CD8-positive, alpha-beta memory T cell (primary cell): Measurements from ENCODE around the gene LAMA3. TPM values are rescaled to one million over a fixed set of nuclear protein-coding genes. Genes with fewer than 3 reads are reported as not detected.
"Not testable (repeated sequence)": the region's sequence is repeated elsewhere in the genome, so short reads cannot be mapped to it uniquely, and the experiment has no call there.

Experiments used
- CTCF ChIA-PET: fragments of 350-600 bp; sonication (Branson Sonifier 250); formaldehyde crosslinking; loops from one replicate; lab custom pipeline; 2021; ENCODE audit warnings: antibody characterized with exemption; lab: Charles Lee
- POLR2A ChIA-PET: fragments of 350-600 bp; sonication (Branson Sonifier 250); formaldehyde crosslinking; loops from one replicate; lab custom pipeline; 2021; ENCODE audit warnings: antibody characterized with exemption; lab: Charles Lee
- DNase-seq, 5 donors: peaks; one replicate each; pipeline versions ENCODE4 v3.0.0 to v3.0.0-alpha.2; 2020 to 2022; ENCODE audit warnings: mixed read lengths in 1 of 5
- H3K27ac ChIP-seq: one replicate; pipeline ENCODE4 v1.7.0; 2013; ENCODE audit warnings: low read depth, mild to moderate bottlenecking, low read length, moderate library complexity
- H3K27me3 ChIP-seq: 2 replicates; pipeline ENCODE4 v1.7.0; 2013; ENCODE audit warnings: low read length, mild to moderate bottlenecking; ENCODE audit not compliant: insufficient read depth, poor library complexity, severe bottlenecking
- H3K36me3 ChIP-seq: 2 replicates; pipeline ENCODE4 v1.7.0; 2013; ENCODE audit warnings: mild to moderate bottlenecking, low read length, moderate library complexity; ENCODE audit not compliant: insufficient read depth
- H3K4me1 ChIP-seq: 2 replicates; pipeline ENCODE4 v1.7.0; 2013; ENCODE audit warnings: mild to moderate bottlenecking, low read length, moderate library complexity; ENCODE audit not compliant: insufficient read depth
- H3K4me3 ChIP-seq: 2 replicates; pipeline ENCODE4 v1.7.0; 2013; ENCODE audit warnings: mild to moderate bottlenecking, low read length
- H3K9me3 ChIP-seq: 2 replicates; pipeline ENCODE4 v1.7.0; 2013; ENCODE audit warnings: mild to moderate bottlenecking, low read length
- H3K27ac Mint-ChIP-seq, 8 donors: one replicate each; pipeline ENCODE4 v1.8.0; 2020 to 2021; ENCODE audit warnings: mixed read lengths in 8 of 8, mild to moderate bottlenecking in 6 of 8, inconsistent platforms in 3 of 8, moderate library complexity in 3 of 8
- H3K27me3 Mint-ChIP-seq, 2 donors: one replicate each; pipeline ENCODE4 v1.8.0; 2020 to 2021; ENCODE audit warnings: mixed read lengths in 2 of 2, mild to moderate bottlenecking in 1 of 2, moderate library complexity in 1 of 2
- H3K36me3 Mint-ChIP-seq, 3 donors: one replicate each; pipeline ENCODE4 v1.8.0; 2020 to 2021; ENCODE audit warnings: mixed read lengths in 3 of 3, inconsistent platforms in 1 of 3, mild to moderate bottlenecking in 1 of 3
- H3K4me1 Mint-ChIP-seq, 3 donors: one replicate each; pipeline ENCODE4 v1.8.0; 2020 to 2021; ENCODE audit warnings: mixed read lengths in 3 of 3, inconsistent platforms in 1 of 3, mild to moderate bottlenecking in 1 of 3
- H3K4me3 Mint-ChIP-seq, 7 donors: one replicate each; pipeline ENCODE4 v1.8.0; 2020 to 2021; ENCODE audit warnings: mixed read lengths in 7 of 7, mild to moderate bottlenecking in 6 of 7, moderate library complexity in 4 of 7, inconsistent platforms in 2 of 7
- H3K9me3 Mint-ChIP-seq, 5 donors: one replicate each; pipeline ENCODE4 v1.8.0; 2020 to 2022; ENCODE audit warnings: mixed read lengths in 5 of 5, mild to moderate bottlenecking in 3 of 5, moderate library complexity in 2 of 5, inconsistent platforms in 1 of 5
- polyA plus RNA-seq: library from polyadenylated mRNA; unstranded; fragments of 300-500 nt; fragmentation: Illumina TruSeq; gene quantifications from one replicate; pipeline ENCODE4 v1.2.3, GENCODE V29; 2021
- total RNA-seq, 2 experiments: library from RNA; stranded (reverse); gene quantifications; one replicate each; pipeline ENCODE4 v1.2.3, GENCODE V29; 2021

Gene LAMA3
- total and polyA plus RNA-seq, 3 experiments from 2014 or later = 0.47 TPM; not detected in 2

- ChIA-PET CTCF (no interaction called here), POLR2A (no interaction called here)
- Histone ChIP-seq H3K27me3 (no peaks in the 10 kb centered on the region), H3K4me3 (no peak overlapping the region), H3K4me1 (no peaks in the 10 kb centered on the region), H3K36me3 (no peaks in the 10 kb centered on the region), H3K9me3 (no peaks in the 10 kb centered on the region), H3K27ac (no peak overlapping the region)
- DNase-seq = no peak
- Mint-ChIP-seq H3K27me3 (peaks cover 14 to 21% of the 10 kb centered on the region in 2 donors), H3K27ac (no peak overlapping the region), H3K36me3 (no peaks in the 10 kb centered on the region), H3K9me3 (no peaks in the 10 kb centered on the region), H3K4me3 (no peak overlapping the region), H3K4me1 (no peaks in the 10 kb centered on the region)
These were observed 41.6 kb downstream of the LAMA3 start for GRCh38 chr18:23730857-23731256.

- peaks cover 14 to 25% of the 10 kb centered on the region in 2 donors for H3K27me3 Mint-ChIP-seq
- Histone ChIP-seq H3K4me3 (no peak overlapping the region), H3K36me3 (no peaks in the 10 kb centered on the region), H3K4me1 (no peaks in the 10 kb centered on the region), H3K9me3 (no peaks in the 10 kb centered on the region), H3K27ac (no peak overlapping the region), H3K27me3 (no peaks in the 10 kb centered on the region)
- no peak for DNase-seq
- H3K4me3 Mint-ChIP-seq = no peak overlapping the region
- ChIA-PET CTCF (no interaction called here), POLR2A (no interaction called here)
- no peaks in the 10 kb centered on the region for H3K4me1 Mint-ChIP-seq
- no peak overlapping the region for H3K27ac Mint-ChIP-seq
- no peaks in the 10 kb centered on the region for H3K9me3 Mint-ChIP-seq
- H3K36me3 Mint-ChIP-seq = no peaks in the 10 kb centered on the region
These were observed 42.6 kb downstream of the LAMA3 start for GRCh38 chr18:23731861-23732260.

- Mint-ChIP-seq H3K27me3 (peaks cover 16 to 31% of the 10 kb centered on the region in 2 donors), H3K4me3 (no peak overlapping the region), H3K4me1 (no peaks in the 10 kb centered on the region), H3K27ac (no peak overlapping the region), H3K9me3 (no peaks in the 10 kb centered on the region), H3K36me3 (no peaks in the 10 kb centered on the region)
- H3K27me3 ChIP-seq = no peaks in the 10 kb centered on the region
- H3K36me3 ChIP-seq = no peaks in the 10 kb centered on the region
- H3K4me1 ChIP-seq = no peaks in the 10 kb centered on the region
- DNase-seq = no peak
- H3K27ac ChIP-seq = no peak overlapping the region
- no peaks in the 10 kb centered on the region for H3K9me3 ChIP-seq
- POLR2A ChIA-PET = no interaction called here
- CTCF ChIA-PET = no interaction called here
- H3K4me3 ChIP-seq = no peak overlapping the region
These were observed 43.2 kb downstream of the LAMA3 start for GRCh38 chr18:23732439-23732838.

- not testable (repeated sequence) for H3K27me3 ChIP-seq, H3K4me1 Mint-ChIP-seq
These were observed 44.0 kb downstream of the LAMA3 start for GRCh38 chr18:23733265-23733664.

GRCh38 chr18:23733895-23734294, 44.6 kb downstream of the LAMA3 start:
- Mint-ChIP-seq H3K27me3 (peaks cover 15 to 44% of the 10 kb centered on the region in 2 donors), H3K9me3 (no peaks in the 10 kb centered on the region), H3K27ac (no peak overlapping the region), H3K4me1 (peaks cover 7 to 13% (median 9%) of the 10 kb centered on the region in 3 donors), H3K4me3 (no peak overlapping the region), H3K36me3 (no peaks in the 10 kb centered on the region)
- CTCF ChIA-PET = no interaction called here
- Histone ChIP-seq H3K4me3 (no peak overlapping the region), H3K36me3 (no peaks in the 10 kb centered on the region), H3K27me3 (no peaks in the 10 kb centered on the region), H3K27ac (no peak overlapping the region), H3K9me3 (no peaks in the 10 kb centered on the region), H3K4me1 (peaks cover 11% of the 10 kb centered on the region)
- no peak for DNase-seq
- POLR2A ChIA-PET = no interaction called here

More at GRCh38 chr18:23733265-23733664, 44.0 kb downstream of the LAMA3 start:
- H3K27ac Mint-ChIP-seq, H3K4me1 ChIP-seq, H3K9me3 ChIP-seq, H3K27ac ChIP-seq, H3K36me3 ChIP-seq, H3K9me3 Mint-ChIP-seq, CTCF ChIA-PET, DNase-seq, POLR2A ChIA-PET, H3K4me3 ChIP-seq, H3K4me3 Mint-ChIP-seq, H3K36me3 Mint-ChIP-seq: not testable (repeated sequence)
- H3K27me3 Mint-ChIP-seq = peaks cover 19 to 39% of the 10 kb centered on the region in 2 donors

- Mint-ChIP-seq H3K27ac (no peak overlapping the region), H3K4me3 (no peak overlapping the region), H3K36me3 (no peaks in the 10 kb centered on the region), H3K9me3 (no peaks in the 10 kb centered on the region), H3K27me3 (peaks cover 13 to 48% of the 10 kb centered on the region in 2 donors), H3K4me1 (peaks cover 7 to 13% (median 9%) of the 10 kb centered on the region in 3 donors)
- POLR2A ChIA-PET = no interaction called here
- no peak overlapping the region for H3K27ac ChIP-seq
- no peak for DNase-seq
- no peaks in the 10 kb centered on the region for H3K27me3 ChIP-seq
- H3K36me3 ChIP-seq = no peaks in the 10 kb centered on the region
- peaks cover 23% of the 10 kb centered on the region for H3K4me1 ChIP-seq
- no peaks in the 10 kb centered on the region for H3K9me3 ChIP-seq
- CTCF ChIA-PET = no interaction called here
- H3K4me3 ChIP-seq = no peak overlapping the region
These were observed 45.8 kb downstream of the LAMA3 start for GRCh38 chr18:23735021-23735464.

GRCh38 chr18:23737578-23737977, 48.3 kb downstream of the LAMA3 start:
- peaks cover 7 to 13% (median 9%) of the 10 kb centered on the region in 3 donors for H3K4me1 Mint-ChIP-seq
- H3K27ac Mint-ChIP-seq = peak overlapping the region in 1 of 8 donors; percentile 4
- Histone ChIP-seq H3K36me3 (no peaks in the 10 kb centered on the region), H3K9me3 (no peaks in the 10 kb centered on the region), H3K4me3 (no peak overlapping the region), H3K27me3 (no peaks in the 10 kb centered on the region), H3K27ac (no peak overlapping the region), H3K4me1 (peaks cover 23% of the 10 kb centered on the region)
- no peaks in the 10 kb centered on the region for H3K36me3 Mint-ChIP-seq
- H3K9me3 Mint-ChIP-seq = no peaks in the 10 kb centered on the region
- peaks cover 19 to 51% of the 10 kb centered on the region in 2 donors for H3K27me3 Mint-ChIP-seq
- ChIA-PET POLR2A (no interaction called here), CTCF (no interaction called here)
- DNase-seq = no peak
- H3K4me3 Mint-ChIP-seq = no peak overlapping the region

- peaks cover 4% of the 10 kb centered on the region for H3K27me3 ChIP-seq
- no peak overlapping the region for H3K27ac ChIP-seq
- peak overlapping the region in 1 of 7 donors; percentile 45 for H3K4me3 Mint-ChIP-seq
- POLR2A ChIA-PET = no interaction called here
- H3K9me3 Mint-ChIP-seq = no peaks in the 10 kb centered on the region
- CTCF ChIA-PET = no interaction called here
- H3K27me3 Mint-ChIP-seq = peaks cover 19 to 57% of the 10 kb centered on the region in 2 donors
- H3K27ac Mint-ChIP-seq = no peak overlapping the region
- H3K36me3 Mint-ChIP-seq = no peaks in the 10 kb centered on the region
- H3K4me1 Mint-ChIP-seq = peaks cover 7 to 13% (median 9%) of the 10 kb centered on the region in 3 donors
- no peak overlapping the region for H3K4me3 ChIP-seq
- no peaks in the 10 kb centered on the region for H3K36me3 ChIP-seq
- DNase-seq = no peak
- no peaks in the 10 kb centered on the region for H3K9me3 ChIP-seq
- H3K4me1 ChIP-seq = peaks cover 23% of the 10 kb centered on the region
These were observed 48.9 kb downstream of the LAMA3 start for GRCh38 chr18:23738151-23738550.
